DLD1 (cell line): Measurements from ENCODE around the gene PLXNB2.

Experiments
- in situ Hi-C: cut with HindIII; loops from 2 replicates; pipeline ENCODE4 v1.10.0; 2017; ENCODE audit warnings: low sequenced_read_pairs

PLXNB2 gene

DNA sequence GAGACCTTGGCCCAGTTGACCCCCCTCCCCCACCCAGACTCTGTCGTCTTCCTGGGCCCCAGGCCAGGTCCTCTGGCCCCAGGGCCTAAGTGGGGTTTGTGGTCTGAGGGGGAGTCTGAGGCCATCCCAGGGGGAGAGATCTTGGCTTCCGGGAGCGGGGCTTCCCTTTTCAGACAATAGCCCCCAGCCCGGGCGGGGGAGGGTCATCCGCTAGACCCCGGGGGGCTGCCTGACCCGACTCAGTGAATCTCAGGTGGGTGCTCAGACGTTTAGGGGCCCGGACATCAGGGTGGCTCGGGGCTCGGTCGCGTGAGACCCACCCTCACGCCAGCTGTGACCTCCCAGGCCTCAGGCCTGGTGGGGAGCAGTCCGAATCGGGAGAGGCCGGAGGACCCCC lies 37.9 kb downstream of the PLXNB2 start:
- in situ Hi-C loops = no loop called here

GRCh38 chr22:50268655-50269113 lies 38.8 kb downstream of the PLXNB2 start:
- in situ Hi-C loops = no loop called here

DNA sequence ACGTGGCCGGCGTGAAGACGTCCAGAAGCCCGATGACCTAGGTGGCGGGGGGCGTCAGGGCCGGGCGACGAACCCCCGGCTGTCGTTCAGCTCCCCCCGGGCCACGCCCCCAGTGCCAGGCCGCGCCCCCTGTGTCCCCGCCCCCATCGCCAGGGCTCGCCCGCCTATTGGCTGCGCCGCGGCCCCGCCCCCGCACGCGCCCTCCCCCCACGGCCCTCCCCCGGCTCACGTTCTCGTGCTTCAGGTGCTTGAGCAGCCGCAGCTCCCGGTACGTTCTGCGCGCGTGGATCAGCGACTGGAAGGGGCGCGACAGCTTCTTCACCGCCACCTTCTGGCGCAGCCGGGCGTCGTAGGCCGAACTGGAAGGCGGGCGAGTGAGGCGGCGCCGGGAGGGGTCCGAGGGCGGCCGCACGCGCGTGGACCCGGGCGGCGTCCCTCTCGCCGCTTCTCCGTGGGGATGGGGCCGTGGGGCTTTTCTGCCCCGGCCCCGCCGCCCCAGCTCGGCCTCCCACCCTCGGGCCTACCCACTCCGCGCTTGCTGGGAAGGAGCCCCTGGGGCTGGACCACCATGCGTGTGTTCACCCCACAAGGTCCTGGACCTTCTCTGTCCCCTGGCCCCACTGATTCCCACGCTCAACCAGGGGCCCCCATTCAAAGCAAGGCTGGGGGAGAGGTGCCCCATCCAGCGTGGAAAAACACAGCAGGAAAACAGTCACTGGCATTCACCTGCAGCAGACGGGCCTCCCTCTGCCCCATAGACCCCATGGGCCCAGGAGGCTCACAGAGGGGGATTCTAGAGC lies 39.7 kb downstream of the PLXNB2 start:
- in situ Hi-C loops = no loop called here

DNA sequence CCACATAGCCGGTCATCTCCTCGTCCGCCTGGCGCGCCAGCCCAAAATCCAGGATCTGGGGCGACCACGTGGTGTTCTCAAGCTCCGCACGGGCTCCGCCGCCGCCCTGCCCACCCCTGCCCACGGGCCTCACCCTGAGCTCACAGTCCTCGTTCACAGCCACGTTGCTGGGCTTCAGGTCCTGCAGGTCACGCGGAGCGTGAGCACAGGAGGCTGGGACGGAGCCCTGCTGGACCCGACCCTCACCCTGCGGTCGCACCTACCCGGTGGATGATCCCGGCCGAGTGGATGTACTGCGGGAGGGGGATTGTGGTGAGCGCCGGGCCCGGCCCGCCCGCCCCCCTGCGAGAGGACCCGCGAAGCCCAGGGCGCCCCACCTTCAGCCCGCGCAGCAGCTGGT lies 40.5 kb downstream of the PLXNB2 start:
- in situ Hi-C loops = no loop called here

- in situ Hi-C loops = no loop called here
These were observed 42.3 kb downstream of the PLXNB2 start for GRCh38 chr22:50264946-50265669.

GRCh38 chr22:50264104-50264745 lies 43.2 kb downstream of the PLXNB2 start:
- in situ Hi-C loops = no loop called here

GRCh38 chr22:50262973-50263617 lies 44.4 kb downstream of the PLXNB2 start:
- in situ Hi-C loops = no loop called here

DNA sequence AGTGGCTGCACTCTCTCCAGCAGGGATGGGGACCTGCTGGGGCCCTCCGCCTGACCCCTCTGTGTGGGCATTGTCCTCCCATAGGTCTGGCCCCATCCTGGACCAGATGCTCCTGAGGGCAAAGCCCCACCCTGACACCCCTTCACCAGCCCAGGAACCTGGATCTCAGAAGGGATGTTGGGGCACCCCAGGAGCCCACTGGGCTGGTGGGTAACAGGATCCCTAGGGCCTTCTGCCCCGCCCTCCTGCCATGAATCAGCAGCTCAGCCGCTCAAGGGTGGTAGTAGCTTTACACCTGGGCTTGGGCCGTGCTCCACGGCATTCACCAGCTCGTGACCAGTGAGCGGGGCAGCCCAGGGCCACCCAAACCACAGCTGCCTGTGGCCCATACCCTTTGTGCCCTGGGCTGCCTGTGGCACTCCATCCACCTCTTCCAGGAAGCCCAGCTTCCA lies 45.0 kb downstream of the PLXNB2 start:
- in situ Hi-C loops = no loop called here

DNA sequence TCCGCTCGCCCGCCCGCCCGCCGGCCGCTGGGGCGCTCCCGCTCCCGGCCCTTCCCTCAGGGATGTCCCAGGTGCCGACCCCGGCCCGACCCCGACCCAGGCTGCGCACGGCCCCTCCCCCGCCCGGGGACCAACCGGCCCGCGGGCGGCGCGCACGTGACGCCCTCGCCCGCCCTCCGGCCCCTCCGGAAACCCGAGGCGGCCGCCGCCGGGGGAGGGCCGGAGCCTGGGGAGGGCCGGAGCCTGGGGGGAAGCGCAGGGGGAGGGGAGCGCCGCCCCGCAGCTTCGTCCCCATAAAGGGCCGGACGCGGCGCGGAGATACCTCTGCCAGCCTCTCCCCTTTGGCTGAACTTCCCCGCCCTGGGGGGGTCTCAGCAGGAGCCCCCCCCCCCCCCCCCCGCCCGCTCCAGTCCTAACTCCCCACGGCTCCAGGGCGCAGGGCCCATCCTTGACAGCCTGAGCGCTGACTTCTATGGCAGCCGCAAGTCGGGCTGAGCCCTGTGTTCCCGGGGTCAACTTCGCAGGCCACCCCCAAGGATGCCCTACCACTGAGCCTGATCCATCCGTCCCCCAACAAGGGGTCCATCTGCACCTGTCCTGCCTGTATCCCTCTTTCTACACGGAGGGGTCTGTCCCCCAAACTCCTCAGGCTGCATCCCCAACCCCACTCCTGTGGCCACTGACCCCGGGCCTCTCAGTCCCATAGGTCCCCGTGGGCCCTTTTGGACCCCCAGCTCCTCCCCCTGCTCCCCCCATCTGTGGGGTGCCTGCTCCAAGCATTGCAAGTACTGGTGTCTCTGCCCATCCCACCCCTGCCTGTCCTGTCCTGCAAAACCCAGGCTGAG lies 45.6 kb downstream of the PLXNB2 start, which contains the start of gene MAPK12:
Gene MAPK12 (minus strand): TSS at position 69 of the 845 bp plus-strand sequence. CDS start 174 bp downstream, outside the sequence.
- in situ Hi-C loops = no loop called here

GRCh38 chr22:50260801-50261614 lies 46.4 kb downstream of the PLXNB2 start:
- in situ Hi-C loops = no loop called here

DNA sequence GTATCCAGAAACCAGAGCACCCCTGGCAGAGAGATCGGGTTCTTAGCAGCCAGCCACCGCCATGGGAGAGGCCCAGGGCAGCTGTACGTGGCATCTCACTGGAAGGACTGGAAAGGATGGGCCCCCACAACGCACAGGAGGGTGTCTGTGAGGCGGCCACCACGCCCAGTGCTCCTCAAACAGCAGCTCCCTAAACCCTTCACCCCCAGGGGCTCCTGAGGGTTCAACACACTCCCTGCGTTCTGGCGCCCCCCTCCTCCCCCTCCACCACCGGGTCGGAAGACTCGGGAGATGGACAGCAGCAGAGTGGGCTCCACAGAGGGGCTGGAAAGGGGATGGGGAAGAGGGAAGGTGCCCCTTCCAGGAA lies 47.0 kb downstream of the PLXNB2 start:
- in situ Hi-C loops = no loop called here

- in situ Hi-C loops = no loop called here
These were observed 48.1 kb downstream of the PLXNB2 start for GRCh38 chr22:50259302-50259701.

DNA sequence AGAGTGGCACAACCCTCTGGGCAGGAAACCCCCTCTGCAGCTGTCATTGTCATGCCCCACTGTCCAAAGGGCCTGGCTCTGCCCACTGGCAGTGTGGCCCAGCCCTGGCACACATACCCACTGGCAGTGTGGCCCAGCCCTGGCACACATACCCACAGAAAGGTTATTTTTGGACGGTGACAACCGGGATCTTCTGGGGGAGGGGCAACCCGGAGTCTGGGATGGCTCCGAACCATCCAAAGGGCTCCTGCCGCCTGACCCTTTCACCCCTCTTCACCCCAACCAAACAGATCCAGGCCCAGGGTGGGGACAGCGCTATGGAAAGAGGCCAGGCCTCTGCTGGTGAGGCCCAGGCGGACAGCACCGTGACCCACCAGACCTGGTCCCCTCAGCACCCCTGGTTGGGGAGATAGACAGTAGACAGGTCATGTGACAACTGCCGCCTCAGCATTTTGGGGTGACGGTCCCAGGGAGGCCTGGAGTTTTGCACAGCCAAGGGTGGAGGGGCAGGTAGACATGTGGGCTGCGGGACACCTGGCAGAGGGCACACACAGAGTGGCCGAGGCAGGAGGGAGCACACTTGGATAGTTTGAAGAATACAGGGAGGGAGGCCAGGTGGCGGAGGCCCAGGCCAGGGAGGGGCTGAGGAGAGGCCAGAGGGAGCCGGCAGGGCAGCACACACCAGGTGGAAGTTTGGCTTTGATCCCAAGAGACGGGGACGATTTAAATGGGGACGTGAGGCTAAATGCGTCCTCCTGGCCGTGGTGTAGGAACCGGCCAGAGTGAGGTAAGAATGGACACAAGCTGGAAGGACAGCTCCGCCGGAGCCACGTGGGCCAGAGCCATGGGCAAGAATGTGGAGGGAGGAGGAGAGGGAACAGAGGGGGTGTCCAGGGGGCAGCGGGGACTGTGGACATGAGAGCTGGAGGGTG lies 48.8 kb downstream of the PLXNB2 start:
- in situ Hi-C loops = no loop called here

DNA sequence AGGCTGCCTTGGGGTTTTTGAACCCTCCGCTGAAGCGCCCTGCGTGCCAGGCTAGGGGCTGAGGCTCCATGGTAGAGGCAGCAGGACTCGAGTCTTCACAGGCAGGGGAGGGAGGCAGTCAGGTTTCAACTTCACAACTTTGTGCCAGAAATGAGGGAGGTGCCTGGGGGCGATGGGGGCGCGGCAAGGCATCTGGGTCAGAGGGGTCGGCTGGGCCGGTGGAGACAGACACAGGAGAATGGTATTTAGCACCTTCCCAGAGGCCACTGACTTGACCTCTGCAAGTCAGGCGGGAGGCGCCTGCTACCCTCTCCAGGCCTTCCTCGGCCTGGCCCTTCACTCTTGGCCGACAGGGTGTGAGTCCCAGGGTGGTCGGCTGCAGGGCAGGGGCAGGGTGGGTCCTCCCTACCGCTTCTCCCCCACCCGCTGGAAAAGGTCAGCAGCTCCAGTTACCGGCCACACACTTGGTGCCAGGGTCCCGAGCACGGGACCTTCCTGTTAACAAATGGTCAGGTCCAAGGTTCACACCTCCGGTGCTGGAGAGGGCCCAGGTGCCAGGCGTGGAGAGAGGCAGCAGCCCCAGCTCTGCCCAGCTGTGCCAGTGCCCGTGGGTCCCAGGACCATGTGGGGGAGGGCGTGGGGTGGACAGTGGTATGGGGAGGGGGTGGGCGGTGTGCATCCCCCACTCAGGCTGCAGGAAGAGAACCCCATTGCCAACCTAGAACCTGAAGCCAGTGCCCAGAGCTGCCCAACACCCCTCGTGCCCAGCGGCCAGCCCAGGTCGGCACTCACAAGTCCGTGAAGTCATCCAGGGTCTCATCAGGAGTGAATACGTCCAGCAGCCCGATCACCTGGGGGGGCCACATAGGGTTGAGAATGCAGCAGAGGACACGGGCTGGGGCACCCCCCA lies 49.7 kb downstream of the PLXNB2 start:
- in situ Hi-C loops = no loop called here

GRCh38 chr22:50257041-50257440 lies 50.4 kb downstream of the PLXNB2 start:
- in situ Hi-C loops = no loop called here

DNA sequence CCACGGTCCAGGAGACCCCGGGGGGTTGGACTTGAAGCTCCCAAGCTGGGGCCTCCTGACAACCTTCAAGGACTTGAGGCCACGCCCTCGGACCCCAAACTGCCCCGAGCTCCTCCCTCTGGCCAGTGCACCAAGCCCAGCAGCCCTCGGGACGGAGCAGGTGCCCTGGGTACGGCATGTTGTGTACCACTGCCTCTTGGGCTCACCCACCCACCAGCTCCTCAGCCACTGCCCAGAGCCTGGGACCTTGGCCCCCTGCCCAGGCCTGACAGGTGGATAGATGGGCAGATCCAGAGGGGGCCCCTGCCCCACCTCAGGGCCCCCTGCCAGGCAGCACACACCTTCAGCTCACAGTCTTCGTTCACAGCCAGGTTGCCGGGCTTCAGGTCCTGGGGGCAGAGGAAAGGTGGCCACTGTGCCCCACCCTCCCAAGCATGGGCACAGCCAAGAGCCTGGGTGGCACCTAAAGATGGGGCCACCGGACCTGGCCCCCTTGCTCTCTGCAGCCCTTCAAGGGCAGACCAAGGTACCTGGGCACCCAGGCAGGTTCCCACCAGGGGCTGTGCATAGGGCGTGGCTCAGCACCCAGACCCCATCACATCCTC lies 51.1 kb downstream of the PLXNB2 start:
- in situ Hi-C loops = no loop called here

DNA sequence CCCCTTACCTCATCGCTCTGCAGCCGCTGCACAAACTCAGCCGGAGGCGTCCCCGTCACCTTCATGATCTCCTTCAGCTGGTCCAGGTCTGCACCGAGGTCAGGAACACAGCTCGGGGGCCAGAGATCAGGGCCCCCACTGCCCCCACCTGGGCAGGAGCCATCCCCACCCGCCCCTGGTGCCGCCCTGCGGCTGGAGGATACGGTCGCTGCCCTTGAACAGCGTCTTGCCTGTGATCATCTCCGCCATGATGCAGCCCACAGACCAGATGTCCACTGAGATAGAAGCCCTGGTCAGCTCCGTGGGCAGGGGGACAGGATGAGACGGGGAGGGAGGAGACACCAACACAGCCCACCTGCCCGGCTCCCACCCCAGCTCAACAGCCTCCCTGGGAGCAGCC lies 51.8 kb downstream of the PLXNB2 start:
- in situ Hi-C loops = no loop called here
